K562 (cell line): ENCODE measurements around the gene EXD2.

Source experiments
- CCAR2 ChIP-seq: fragments of 200-400 bp; formaldehyde crosslinking; IDR thresholded peaks from 2 replicates; pipeline ENCODE4 v1.6.1; 2017; ENCODE audit warnings: mild to moderate bottlenecking, low read depth, low read length
- SLC30A9 ChIP-seq: fragments of 250-450 bp; sonication (Bioruptor Pico); IDR thresholded peaks from 2 replicates; pipeline ENCODE4 v1.8.0; 2022; ENCODE audit warnings: mild to moderate bottlenecking, moderate library complexity
- TF ChIP-seq, protein P1 (sequence below): IDR thresholded peaks from 3 replicates; pipeline ENCODE4 v1.6.1; 2011; ENCODE audit warnings: borderline replicate concordance, mild to moderate bottlenecking; ENCODE audit not compliant: insufficient read length, insufficient read depth
- TF ChIP-seq, protein P2 (sequence below), 3 experiments: IDR thresholded peaks in 2 of 3; conservative IDR thresholded peaks in 1 of 3; 2 replicates each; pipeline ENCODE4 v1.5.1; 2011 to 2012; ENCODE audit warnings: low read length in 3 of 3, mild to moderate bottlenecking in 3 of 3, control low read depth in 2 of 3, improper control_type of control experiment in 1 of 3, inconsistent platforms in 1 of 3, low read depth in 1 of 3, mixed read lengths in 1 of 3, moderate library complexity in 1 of 3; ENCODE audit not compliant: insufficient read depth in 2 of 3

DNA sequence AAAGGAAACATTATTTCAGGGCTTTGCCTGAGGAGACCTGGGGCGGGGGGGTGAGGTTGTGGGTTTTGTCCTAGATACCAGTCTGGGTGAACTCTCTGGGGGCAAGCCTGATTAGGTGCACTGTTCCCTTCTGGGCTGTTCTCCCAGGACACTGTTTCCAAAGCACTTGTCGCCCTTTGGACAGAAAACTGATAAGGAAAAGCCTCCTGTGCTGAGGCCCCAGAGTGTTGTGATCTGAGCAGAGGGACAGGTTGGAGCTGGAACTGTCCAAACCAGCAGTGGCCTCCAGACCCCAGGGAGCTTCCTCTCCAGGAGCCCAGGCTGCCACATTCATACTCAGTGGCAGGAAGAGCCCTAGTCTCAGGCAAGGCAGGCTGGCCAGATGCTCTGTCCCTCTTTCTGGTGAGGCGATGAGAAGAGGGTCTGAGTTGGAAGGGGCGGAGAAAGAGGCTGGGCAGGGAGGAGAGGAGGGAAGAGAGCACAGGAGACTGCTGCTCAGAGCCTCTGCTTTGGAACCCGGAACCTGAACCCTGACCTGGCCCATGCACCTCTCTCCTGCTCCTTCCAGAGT lies 70.5 kb downstream of the EXD2 start:
- TF ChIP-seq, protein P1, sequence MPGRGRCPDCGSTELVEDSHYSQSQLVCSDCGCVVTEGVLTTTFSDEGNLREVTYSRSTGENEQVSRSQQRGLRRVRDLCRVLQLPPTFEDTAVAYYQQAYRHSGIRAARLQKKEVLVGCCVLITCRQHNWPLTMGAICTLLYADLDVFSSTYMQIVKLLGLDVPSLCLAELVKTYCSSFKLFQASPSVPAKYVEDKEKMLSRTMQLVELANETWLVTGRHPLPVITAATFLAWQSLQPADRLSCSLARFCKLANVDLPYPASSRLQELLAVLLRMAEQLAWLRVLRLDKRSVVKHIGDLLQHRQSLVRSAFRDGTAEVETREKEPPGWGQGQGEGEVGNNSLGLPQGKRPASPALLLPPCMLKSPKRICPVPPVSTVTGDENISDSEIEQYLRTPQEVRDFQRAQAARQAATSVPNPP = no peak
- TF ChIP-seq, protein P2, sequence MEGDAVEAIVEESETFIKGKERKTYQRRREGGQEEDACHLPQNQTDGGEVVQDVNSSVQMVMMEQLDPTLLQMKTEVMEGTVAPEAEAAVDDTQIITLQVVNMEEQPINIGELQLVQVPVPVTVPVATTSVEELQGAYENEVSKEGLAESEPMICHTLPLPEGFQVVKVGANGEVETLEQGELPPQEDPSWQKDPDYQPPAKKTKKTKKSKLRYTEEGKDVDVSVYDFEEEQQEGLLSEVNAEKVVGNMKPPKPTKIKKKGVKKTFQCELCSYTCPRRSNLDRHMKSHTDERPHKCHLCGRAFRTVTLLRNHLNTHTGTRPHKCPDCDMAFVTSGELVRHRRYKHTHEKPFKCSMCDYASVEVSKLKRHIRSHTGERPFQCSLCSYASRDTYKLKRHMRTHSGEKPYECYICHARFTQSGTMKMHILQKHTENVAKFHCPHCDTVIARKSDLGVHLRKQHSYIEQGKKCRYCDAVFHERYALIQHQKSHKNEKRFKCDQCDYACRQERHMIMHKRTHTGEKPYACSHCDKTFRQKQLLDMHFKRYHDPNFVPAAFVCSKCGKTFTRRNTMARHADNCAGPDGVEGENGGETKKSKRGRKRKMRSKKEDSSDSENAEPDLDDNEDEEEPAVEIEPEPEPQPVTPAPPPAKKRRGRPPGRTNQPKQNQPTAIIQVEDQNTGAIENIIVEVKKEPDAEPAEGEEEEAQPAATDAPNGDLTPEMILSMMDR (IDR thresholded peaks at IDR 0.05 in 2 of 3, conservative IDR thresholded peaks at IDR 0.05 in 1 of 3; ENCODE audit: insufficient read depth in 2 of 3, low read depth in 1 of 3, low read length in 3 of 3) = no peak
- TF ChIP-seq CCAR2 = no peak
- no peak for TF ChIP-seq SLC30A9 (CRISPR knock-in tag)
